GM04504 (cell line): ENCODE results near the gene RDH5.

Experiments used
- DNase-seq: peaks from one replicate; pipeline ENCODE4 v3.0.0-alpha.2; 2012; ENCODE audit warnings: low read depth

RDH5 gene

GRCh38 chr12:55696141-55696540, 24.1 kb upstream of the RDH5 start:
- DNase-seq = no peak

- no peak for DNase-seq
Measured at GRCh38 chr12:55696796-55697462, 23.3 kb upstream of the RDH5 start.

GRCh38 chr12:55697686-55698085, 22.5 kb upstream of the RDH5 start:
- no peak for DNase-seq

GRCh38 chr12:55698241-55698955, 21.8 kb upstream of the RDH5 start:
- DNase-seq = no peak

- no peak for DNase-seq
Measured at GRCh38 chr12:55698965-55699364, 21.2 kb upstream of the RDH5 start.

- DNase-seq = no peak
Measured at GRCh38 chr12:55699471-55700055, 20.6 kb upstream of the RDH5 start.

- no peak for DNase-seq
Measured at GRCh38 chr12:55700255-55701018, 19.8 kb upstream of the RDH5 start.

- DNase-seq = no peak
Measured at GRCh38 chr12:55702861-55703260, 17.3 kb upstream of the RDH5 start.

GRCh38 chr12:55703288-55703687, 16.9 kb upstream of the RDH5 start:
- DNase-seq = no peak

GRCh38 chr12:55703901-55704761, 16.1 kb upstream of the RDH5 start:
- DNase-seq = no peak

- no peak for DNase-seq
Measured at GRCh38 chr12:55704824-55705718, 15.1 kb upstream of the RDH5 start.

- no peak for DNase-seq
Measured at GRCh38 chr12:55705782-55706402, 14.3 kb upstream of the RDH5 start.

- DNase-seq = no peak
Measured at GRCh38 chr12:55706568-55707218, 13.5 kb upstream of the RDH5 start.

GRCh38 chr12:55707219-55707671, 12.9 kb upstream of the RDH5 start:
- DNase-seq = no peak

- no peak for DNase-seq
Measured at GRCh38 chr12:55707841-55708694, 12.1 kb upstream of the RDH5 start, which contains the start of gene ITGA7. Gene ITGA7, minus strand, starts transcription at chr12:55707904. Its CDS starts 222 bp downstream, at chr12:55707682.

GRCh38 chr12:55708695-55709233, 11.4 kb upstream of the RDH5 start:
- DNase-seq = no peak

- no peak for DNase-seq
Measured at GRCh38 chr12:55711786-55712553, 8.2 kb upstream of the RDH5 start.
